COLO829 (cell line): ENCODE measurements around the gene APBB2.

ENCODE experiments used
- DNase-seq: peaks from one replicate; pipeline ENCODE4 v3.0.0; 2012; ENCODE audit warnings: low spot score

APBB2 gene

GRCh38 chr4:41215969-41216293 is 1.6 kb upstream of the APBB2 start:
- DNase-seq = no peak

DNA sequence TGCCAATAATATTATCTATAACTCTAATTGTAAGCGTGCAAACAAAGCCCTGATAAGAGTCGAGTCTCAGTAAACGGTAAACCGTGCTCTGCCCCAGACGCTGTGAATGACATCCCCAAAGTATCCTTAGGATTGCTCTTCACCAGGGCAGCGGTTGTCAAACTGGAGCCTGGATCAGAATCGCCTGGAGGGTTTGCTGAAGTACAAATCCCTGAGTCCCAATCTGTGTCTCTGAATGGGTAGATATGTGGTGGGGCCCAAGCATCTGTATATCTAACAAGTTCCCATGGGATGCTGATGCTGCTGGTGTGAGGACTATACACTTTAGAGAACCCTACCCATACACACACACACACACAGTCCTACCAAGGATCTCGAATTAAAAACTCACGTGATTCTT is 813 bp upstream of the APBB2 start:
- no peak for DNase-seq

DNA sequence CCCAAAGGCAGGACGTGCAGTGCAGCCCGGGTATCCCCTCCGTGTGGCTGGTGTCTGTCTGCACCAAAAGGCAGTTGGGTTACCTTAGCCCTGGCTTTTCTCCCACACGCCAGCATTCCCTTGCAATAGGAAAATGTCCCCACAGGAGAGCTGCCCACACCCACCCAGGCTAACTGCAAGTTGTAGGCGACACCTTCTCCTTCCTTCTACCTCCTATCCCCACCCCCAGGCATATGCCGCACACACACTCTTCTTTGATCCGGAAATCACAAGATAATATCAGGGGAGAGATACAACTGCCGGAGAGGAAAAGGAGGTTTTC is 444 bp upstream of the APBB2 start:
- no peak for DNase-seq

DNA sequence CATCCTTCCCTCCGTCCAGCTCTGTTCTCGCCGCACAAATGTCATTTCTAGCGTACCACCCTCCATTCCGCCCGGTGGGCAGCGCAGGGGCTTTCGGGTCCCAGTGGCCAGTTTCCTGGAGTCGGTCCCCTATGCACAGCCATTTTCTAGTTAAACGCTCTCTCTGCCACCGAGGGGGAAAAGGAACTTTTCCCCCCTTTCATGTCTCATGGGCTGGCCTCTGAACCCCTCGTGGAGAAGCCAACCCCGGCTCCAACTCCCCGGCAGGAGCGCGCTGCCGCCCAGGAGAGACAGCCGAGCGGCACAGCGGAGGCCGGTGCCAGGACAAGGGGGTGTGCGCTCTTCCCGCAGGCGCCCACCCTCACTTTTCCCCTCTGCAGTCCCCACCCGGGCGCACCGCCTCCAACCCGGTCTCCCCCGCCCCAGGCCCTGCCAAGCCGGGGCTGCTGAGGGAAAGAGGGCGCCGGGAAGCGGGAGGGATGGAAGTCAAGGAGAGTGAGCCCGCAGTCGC is 662 bp downstream of the APBB2 start:
- no peak for DNase-seq

- no peak for DNase-seq
Observed at GRCh38 chr4:41212616-41213203, 1.6 kb downstream of the APBB2 start.

GRCh38 chr4:41211951-41212615 is 2.3 kb downstream of the APBB2 start:
- DNase-seq = no peak

- DNase-seq = no peak
Observed at GRCh38 chr4:41209901-41210300, 4.4 kb downstream of the APBB2 start.

GRCh38 chr4:41209187-41209586 is 5.2 kb downstream of the APBB2 start:
- DNase-seq = no peak

- no peak for DNase-seq
Observed at GRCh38 chr4:41207291-41207831, 7.0 kb downstream of the APBB2 start.

GRCh38 chr4:41205854-41206460 is 8.4 kb downstream of the APBB2 start:
- no peak for DNase-seq

GRCh38 chr4:41205130-41205529 is 9.2 kb downstream of the APBB2 start:
- no peak for DNase-seq

DNA sequence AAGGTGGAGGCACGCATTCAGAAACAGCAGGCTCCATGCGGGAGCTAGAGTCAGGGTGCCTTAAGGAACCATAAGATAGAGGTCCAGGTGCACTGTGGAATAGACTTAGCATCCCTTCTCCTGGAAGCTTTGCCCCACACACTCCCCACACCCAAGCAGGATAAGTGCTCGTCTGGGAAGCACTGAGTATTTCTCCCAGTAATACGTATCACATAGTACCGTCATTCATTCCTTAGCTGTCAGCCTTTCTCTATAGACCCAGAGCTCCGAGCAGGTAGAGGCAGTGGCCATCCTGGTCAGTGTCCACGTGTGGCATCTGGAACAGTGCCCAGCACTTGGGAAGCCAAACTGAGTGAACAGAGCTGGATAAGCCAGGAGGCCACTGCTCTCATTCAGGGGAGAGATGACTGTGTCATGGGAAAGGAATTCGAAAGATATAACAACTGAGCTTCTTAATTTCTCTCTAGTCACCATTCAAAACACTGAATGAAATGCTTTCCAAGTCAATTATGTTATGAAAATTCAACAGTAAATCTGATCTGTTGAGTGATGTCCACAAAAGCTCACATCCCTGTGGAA is 9.9 kb downstream of the APBB2 start:
- no peak for DNase-seq

DNA sequence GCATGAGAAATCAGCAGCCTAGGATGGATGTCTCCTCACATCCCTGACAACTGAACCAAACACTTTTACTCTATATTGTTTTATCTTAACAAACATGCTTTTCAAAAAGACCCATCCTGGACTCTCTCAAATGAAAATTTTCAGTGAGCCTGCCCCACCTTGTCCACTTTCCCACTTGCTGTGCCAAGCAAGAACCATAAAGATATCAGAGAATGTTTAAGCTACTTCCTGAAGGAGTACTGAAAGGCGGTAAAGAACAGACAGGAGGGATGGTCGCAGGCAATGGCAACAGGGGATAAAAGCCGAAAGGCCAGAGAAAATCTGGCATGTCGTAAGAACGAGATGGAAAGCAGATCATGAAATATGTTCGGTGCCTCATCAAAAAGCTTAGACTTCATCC is 10.5 kb downstream of the APBB2 start:
- DNase-seq = no peak

- no peak for DNase-seq
Observed at GRCh38 chr4:41202820-41203568, 11.3 kb downstream of the APBB2 start.

GRCh38 chr4:41202356-41202755 is 12.0 kb downstream of the APBB2 start:
- DNase-seq = no peak

DNA sequence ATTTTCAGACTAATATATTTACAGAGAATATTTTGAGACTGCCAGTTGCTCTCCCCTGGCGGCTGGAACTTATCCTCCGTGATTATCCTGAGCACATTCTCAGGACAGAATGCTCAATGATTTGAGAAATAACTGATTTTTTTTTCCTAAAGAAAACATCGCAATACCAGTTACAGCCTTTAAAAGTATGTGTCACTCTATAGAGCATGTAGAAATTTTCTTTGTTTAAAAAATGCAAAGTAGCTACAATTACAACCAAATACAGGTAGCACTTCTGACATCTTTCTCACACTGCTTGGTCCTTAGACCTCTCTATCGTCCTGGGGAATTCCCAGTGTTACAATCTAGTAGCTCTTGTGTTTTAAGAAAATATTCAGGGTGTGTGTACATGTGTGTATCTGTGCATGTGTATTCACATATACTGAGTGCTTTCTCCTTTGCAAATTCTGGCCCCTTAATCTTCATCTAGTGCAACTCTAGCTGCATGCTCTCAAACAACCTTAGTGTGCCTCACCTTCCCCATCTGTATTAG is 13.8 kb downstream of the APBB2 start:
- no peak for DNase-seq

DNA sequence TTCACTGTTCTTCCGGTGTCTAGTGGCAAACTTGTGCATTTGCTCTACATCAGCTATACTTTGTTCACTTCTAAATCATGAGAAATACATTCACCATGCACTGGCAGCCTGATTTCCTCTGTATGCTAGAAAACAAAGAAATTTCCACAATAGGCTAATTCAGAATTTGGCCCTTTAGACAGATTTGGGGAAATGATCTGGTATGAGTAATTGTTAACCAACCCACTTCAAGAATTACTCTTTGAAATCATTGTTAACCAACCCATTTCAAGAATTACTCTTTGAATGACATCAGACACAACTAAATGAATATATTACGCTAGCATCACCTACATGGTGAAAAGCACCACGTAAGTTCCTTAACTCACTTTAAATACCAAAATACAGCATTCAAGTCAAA is 14.6 kb downstream of the APBB2 start:
- no peak for DNase-seq

DNA sequence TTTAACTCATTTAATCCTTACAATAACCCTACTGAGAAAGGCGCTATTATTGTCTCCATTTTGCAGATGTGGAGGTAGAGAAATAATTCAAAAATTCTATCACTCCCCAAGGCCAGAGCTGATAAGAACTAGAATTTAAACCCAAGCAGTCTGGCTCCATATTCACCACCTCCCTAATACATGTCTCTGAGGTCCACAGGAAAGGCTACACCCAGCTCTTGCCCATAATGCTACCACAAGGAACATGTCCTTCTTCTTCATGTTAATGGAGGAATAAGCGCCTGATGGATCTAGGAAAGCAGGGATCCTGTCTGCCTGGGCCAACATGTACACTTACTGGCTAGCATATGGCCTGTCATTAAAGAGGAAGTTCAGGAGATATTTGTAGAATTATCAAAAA is 16.3 kb downstream of the APBB2 start:
- no peak for DNase-seq

DNA sequence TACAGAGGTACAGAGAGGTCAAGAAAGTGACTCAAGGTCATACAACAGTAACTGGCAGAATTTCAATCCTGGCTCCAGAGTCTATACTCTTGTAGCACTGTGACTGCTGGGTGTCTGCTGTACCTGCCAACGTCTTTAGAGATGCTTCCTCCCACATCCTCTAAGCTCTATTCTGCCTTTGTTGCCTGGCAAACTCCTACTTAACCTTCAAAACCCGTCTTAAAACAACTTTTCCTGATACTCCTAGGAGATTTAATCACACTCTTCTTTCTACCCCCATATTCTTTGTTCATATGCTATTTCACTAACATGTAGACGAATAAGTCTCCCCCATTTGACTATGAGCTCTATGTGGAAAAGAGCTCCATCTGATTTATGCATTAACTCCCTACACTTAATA is 16.8 kb downstream of the APBB2 start:
- DNase-seq = no peak

DNA sequence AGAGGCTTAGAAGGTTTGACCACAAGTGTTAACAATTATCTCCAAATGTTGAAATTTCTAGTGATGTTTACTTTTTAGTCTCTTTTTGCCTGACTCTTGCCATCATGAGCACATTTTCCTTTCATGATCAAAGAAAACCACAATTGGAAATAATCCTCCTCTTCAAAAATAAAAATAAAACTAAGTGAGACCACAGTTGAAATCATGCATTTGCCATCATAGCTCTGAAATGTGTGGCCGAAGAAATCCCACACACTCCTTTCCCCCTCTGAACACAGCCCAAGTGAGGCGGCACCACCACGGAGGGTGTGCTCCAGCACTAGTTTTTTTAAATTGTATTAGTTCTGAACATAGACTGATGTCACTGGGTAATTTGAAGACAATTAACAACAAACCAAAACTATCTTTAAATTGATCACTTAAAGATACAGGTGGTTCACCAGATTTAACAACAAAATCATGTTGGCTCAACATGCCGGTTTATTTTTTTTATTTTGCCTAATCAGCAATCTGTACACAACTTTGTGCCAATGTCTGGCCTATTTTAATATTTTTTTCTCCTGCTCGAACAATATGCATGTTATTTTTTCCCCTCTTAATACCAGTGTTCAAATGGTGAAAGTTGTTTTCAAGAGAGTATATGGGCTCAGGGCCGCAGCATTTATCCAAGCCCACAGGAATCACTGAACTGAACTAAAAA is 17.6 kb downstream of the APBB2 start:
- no peak for DNase-seq

DNA sequence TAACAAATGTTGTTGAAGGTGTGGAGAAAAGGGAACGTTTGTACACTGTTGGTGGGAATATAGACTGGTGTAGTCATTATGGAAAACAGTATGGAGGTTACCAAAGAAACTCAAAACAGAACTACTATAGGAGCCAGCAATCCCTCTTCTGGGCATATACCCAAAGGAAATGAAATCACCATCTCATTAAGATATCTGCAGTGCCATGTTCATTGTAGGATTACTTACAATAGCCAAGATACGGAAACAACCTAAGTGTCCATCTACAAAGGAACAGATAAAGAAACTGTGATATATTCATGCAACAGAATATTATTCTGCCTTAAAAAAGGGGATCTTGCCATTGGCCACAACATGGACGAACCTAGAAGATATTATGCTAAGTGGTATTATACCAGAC is 22.2 kb downstream of the APBB2 start:
- no peak for DNase-seq

DNA sequence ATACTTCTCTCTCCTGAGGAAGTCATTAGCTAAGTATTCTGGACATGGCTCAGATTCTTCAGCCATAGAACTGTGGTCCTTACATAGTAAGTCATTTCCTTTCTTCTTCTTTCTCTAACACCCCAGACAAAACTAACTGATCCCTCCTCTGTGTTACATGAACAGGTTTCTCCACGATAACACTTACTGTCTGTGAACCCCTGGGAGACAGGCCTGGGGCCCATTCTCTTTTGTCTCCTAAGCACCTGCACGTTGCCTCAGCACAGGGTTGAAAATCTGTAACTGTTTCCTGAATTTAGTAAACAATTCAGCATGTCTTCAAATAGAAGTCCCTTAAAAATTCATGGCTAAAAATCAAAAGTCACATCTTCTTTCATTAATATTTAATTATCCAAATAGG is 24.7 kb downstream of the APBB2 start:
- no peak for DNase-seq
